GM12878 (cell line): ENCODE measurements around the gene MMP15. TPM values are rescaled to one million over a fixed set of nuclear protein-coding genes. Genes with fewer than 3 reads are reported as not detected.
"Not testable (repeated sequence)": the region's sequence is repeated elsewhere in the genome, so short reads cannot be mapped to it uniquely, and the experiment has no call there.

Experiments
- ATAC-seq: fragments of 200-7000 bp; cut with Tn5 transposase; 3 replicates; pipeline ENCODE4 v1.9.1; 2020; ENCODE audit warnings: mild to moderate bottlenecking, moderate library complexity
- BruUV-seq: library from RNA; stranded (reverse); fragments of 400-500 nt; replicated peaks from 2 replicates; lab custom pipeline; 2021; lab: Mats Ljungman, UMichigan
- CTCF ChIA-PET: fragments of 300-600 bp; sonication (Branson Sonifier 250); formaldehyde crosslinking; extraction: SDS; loops from one replicate; lab custom pipeline; 2021; ENCODE audit warnings: inconsistent platforms; lab: Yijun Ruan, JAX
- POLR2A ChIA-PET: fragments of 350-600 bp; formaldehyde crosslinking; extraction: SDS; loops from one replicate; lab custom pipeline; 2021; ENCODE audit warnings: inconsistent platforms; lab: Charles Lee
- RAD21 ChIA-PET: fragments of 300-600 bp; sonication (Branson Sonifier 250); formaldehyde crosslinking; loops from one replicate; lab custom pipeline; 2023; ENCODE audit warnings: antibody characterized with exemption; ENCODE audit not compliant: unreplicated experiment; lab: Charles Lee
- SMC1A ChIA-PET: fragments of 300-600 bp; sonication (Branson Sonifier 250); formaldehyde crosslinking; loops from one replicate; lab custom pipeline; 2023; ENCODE audit not compliant: unreplicated experiment, uncharacterized antibody; lab: Charles Lee
- DNase-seq: peaks from one replicate; pipeline ENCODE4 v3.0.0-alpha.2; 2011; ENCODE audit warnings: low read depth, low spot score
- FAIRE-seq: peaks from 3 replicates; lab custom pipeline; 2011; peaks lifted over from hg19 to GRCh38; lab: Jason Lieb, UNC
- H2AFZ ChIP-seq: 2 replicates; pipeline ENCODE4 v1.6.0; 2011; ENCODE audit warnings: low read depth, low read length, control low read depth; ENCODE audit not compliant: control insufficient read depth
- H3K27ac ChIP-seq: 2 replicates; pipeline ENCODE4 v1.5.1; 2011; ENCODE audit warnings: control low read depth; ENCODE audit not compliant: control insufficient read depth, insufficient read depth
- H3K27me3 ChIP-seq, 2 experiments: replicated peaks in 1 of 2; 2 replicates each; pipeline versions ENCODE4 v1.6.0 to v1.6.1; 2011; ENCODE audit warnings: low read length in 1 of 2; ENCODE audit not compliant: control insufficient read depth in 2 of 2, insufficient read depth in 2 of 2
- H3K36me3 ChIP-seq, 2 experiments: 2 replicates each; pipeline ENCODE4 v1.5.1; 2011; ENCODE audit warnings: low read length in 1 of 2; ENCODE audit not compliant: control insufficient read depth in 2 of 2, insufficient read depth in 2 of 2
- H3K4me1 ChIP-seq: 2 replicates; pipeline ENCODE4 v1.6.1; 2011; ENCODE audit warnings: mild to moderate bottlenecking, low read length, moderate library complexity, mixed read lengths; ENCODE audit not compliant: control insufficient read depth, insufficient read depth
- H3K4me2 ChIP-seq: 2 replicates; pipeline ENCODE4 v1.6.0; 2011; ENCODE audit warnings: control low read depth; ENCODE audit not compliant: control insufficient read depth, insufficient read depth
- H3K4me3 ChIP-seq: fragments of 200-600 bp; sonication (generic); 2 replicates; pipeline ENCODE4 v1.5.1; 2016
- H3K79me2 ChIP-seq: 2 replicates; pipeline ENCODE4 v1.6.0; 2011; ENCODE audit warnings: low read length; ENCODE audit not compliant: control insufficient read depth, insufficient read depth
- H3K9ac ChIP-seq: 2 replicates; pipeline ENCODE4 v1.8.0; 2011; ENCODE audit warnings: low read length, control low read depth, mixed read lengths; ENCODE audit not compliant: control insufficient read depth, insufficient read depth
- H3K9me3 ChIP-seq: replicated peaks from 3 replicates; pipeline ENCODE4 v1.5.1; 2011; ENCODE audit warnings: mild to moderate bottlenecking, low read length; ENCODE audit not compliant: control insufficient read depth, insufficient read depth
- H4K20me1 ChIP-seq: 2 replicates; pipeline ENCODE4 v1.6.0; 2011; ENCODE audit not compliant: control insufficient read depth, insufficient read depth
- POLR2AphosphoS5 ChIP-seq: IDR thresholded peaks from 2 replicates; pipeline ENCODE4 v1.6.1; 2011; ENCODE audit warnings: mild to moderate bottlenecking, low read length, inconsistent platforms
- WGBS: methylation state at CpG from one replicate; pipeline ENCODE4 v1.1.6; 2016; ENCODE audit warnings: low lambda C conversion rate; ENCODE audit not compliant: insufficient replicate concordance, insufficient coverage; ENCODE audit errors: missing lambda C conversion rate; 5-methylcytosine and 5-hydroxymethylcytosine counted together
- in situ Hi-C: fragments of 300-500 bp; cut with MboI; formaldehyde crosslinking; loops from 9 replicates; pipeline ENCODE4 v1.14.3; 2018; ENCODE audit warnings: mixed read lengths
- intact Hi-C: fragments of 100-400 bp; cut with micrococcal nuclease; formaldehyde crosslinking; loops from one replicate; pipeline ENCODE4 v1.14.2; 2022; ENCODE audit not compliant: unreplicated experiment
- polyA plus RNA-seq, 11 experiments: library from polyadenylated mRNA; depleted of rRNA in 4 of 11; unstranded in 6 of 11; stranded (reverse) in 5 of 11; fragments of >200 nt; fragmentation: Nextera tagmentation in 4 of 11; fragmentation: Illumina TruSeq in 1 of 11; extraction: Ambion mirVana in 4 of 11; extraction: Trizol in 1 of 11; gene quantifications; 1 replicate in 1 of 11; 2 replicates in 10 of 11; pipeline versions ENCODE4 v1.2.1 to v1.2.3, GENCODE V29; 2011 to 2016; ENCODE audit warnings: inconsistent platforms in 2 of 11, missing spikeins in 2 of 11, low read depth in 1 of 11
- total RNA-seq, 4 experiments: library from RNA; depleted of rRNA in 3 of 4; stranded (reverse); fragments of >200 nt in 3 of 4; fragmentation: Illumina TruSeq in 1 of 4; extraction: Trizol in 1 of 4; gene quantifications; 2 replicates each; pipeline versions ENCODE4 v1.2.1 to v1.2.3, GENCODE V29; 2013 to 2021
- TF ChIP-seq, protein P1 (sequence below): fragments of 450-650 bp; IDR thresholded peaks from 2 replicates; pipeline ENCODE4 v1.6.1; 2017; ENCODE audit warnings: mild to moderate bottlenecking, low read depth, inconsistent platforms; ENCODE audit not compliant: poor library complexity, severe bottlenecking

The MMP15 gene
- total and polyA plus RNA-seq, 10 of the 15 experiments (the other 5 are each of a cell fraction or from before 2014, with no cell fraction given): 0.08 to 0.56 (median 0.10) TPM; not detected in 7

DNA sequence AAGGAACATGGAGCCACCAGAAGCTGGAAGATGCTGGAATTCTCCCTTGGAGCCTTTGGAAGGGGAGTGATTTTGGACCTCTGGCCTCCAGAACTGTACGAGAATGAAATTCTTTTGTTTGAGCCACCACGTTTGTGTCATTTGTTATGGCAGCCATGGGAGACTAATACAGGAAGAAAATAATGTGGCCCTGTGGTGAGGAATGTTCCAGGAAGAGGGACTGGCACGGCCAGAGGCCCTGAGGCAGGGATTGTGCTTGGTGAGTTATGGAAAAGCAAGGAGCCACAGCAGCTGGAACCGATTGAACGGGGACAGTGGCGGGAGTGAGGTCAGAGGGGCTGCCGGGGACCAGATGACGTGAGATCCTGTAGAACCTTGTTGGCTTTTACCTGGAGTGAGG lies 52.2 kb downstream of the MMP15 start:
- ATAC-seq (no peak), DNase-seq (no peak), FAIRE-seq (no peak)
- Histone ChIP-seq H3K9me3 (no peaks in the 10 kb centered on the region), H4K20me1 (no peaks in the 10 kb centered on the region), H3K4me1 (no peaks in the 10 kb centered on the region), H3K36me3 (no peaks in the 10 kb centered on the region), H3K9ac (no peak overlapping the region), H3K79me2 (no peaks in the 10 kb centered on the region), H3K4me3 (no peak overlapping the region), H3K27me3 (no peaks in the 10 kb centered on the region), H3K4me2 (no peak overlapping the region), H3K27ac (no peak overlapping the region), H2AFZ (no peak overlapping the region)
- in situ Hi-C loops: no loop called here
- no peak for TF ChIP-seq POLR2AphosphoS5
- TF ChIP-seq, protein P1, sequence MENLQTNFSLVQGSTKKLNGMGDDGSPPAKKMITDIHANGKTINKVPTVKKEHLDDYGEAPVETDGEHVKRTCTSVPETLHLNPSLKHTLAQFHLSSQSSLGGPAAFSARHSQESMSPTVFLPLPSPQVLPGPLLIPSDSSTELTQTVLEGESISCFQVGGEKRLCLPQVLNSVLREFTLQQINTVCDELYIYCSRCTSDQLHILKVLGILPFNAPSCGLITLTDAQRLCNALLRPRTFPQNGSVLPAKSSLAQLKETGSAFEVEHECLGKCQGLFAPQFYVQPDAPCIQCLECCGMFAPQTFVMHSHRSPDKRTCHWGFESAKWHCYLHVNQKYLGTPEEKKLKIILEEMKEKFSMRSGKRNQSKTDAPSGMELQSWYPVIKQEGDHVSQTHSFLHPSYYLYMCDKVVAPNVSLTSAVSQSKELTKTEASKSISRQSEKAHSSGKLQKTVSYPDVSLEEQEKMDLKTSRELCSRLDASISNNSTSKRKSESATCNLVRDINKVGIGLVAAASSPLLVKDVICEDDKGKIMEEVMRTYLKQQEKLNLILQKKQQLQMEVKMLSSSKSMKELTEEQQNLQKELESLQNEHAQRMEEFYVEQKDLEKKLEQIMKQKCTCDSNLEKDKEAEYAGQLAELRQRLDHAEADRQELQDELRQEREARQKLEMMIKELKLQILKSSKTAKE: no peak
- RAD21 ChIA-PET: no interaction called here
- no TSS peak for BruUV-seq
- POLR2A ChIA-PET: no interaction called here
- intact Hi-C loops: no loop called here
- SMC1A ChIA-PET: interaction anchor here (0.6 kb wide), 1 partner anchor 50 kb away, joined by 3 read pairs; no protein-coding TSS in a partner anchor
- 48% methylated on average over 8 of the region's 8 CpGs for WGBS
- CTCF ChIA-PET: no interaction called here

DNA sequence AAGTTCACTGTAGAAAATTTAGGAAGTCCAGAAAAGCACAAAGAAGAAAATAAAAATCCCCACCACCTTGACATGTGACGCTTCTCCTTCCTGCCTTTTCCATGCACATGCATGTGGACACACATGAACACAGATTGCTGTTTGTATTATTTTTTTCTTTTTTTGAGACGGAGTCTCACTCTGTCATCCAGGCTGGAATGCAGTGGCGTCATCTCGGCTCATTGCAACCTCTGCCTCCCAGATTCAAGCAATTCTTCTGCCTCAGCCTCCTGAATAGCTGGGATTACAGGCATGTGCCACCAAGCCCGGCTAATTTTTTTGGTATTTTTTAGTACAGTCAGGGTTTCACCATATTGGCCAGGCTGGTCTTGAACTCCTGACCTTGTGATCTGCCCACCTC lies 55.1 kb downstream of the MMP15 start:
- H3K4me3 ChIP-seq, RAD21 ChIA-PET, FAIRE-seq, SMC1A ChIA-PET, ATAC-seq, DNase-seq, in situ Hi-C loops, H4K20me1 ChIP-seq, H3K36me3 ChIP-seq, CTCF ChIA-PET, H3K27me3 ChIP-seq, H3K4me1 ChIP-seq, H3K9ac ChIP-seq, H3K27ac ChIP-seq, H2AFZ ChIP-seq, H3K79me2 ChIP-seq, H3K4me2 ChIP-seq, intact Hi-C loops, BruUV-seq, H3K9me3 ChIP-seq: not testable (repeated sequence)
- POLR2A ChIA-PET: interaction anchor here (0.7 kb wide), 1 partner anchor 72 kb away, joined by 7 read pairs; no protein-coding TSS in a partner anchor
- 49% methylated on average over 5 of the region's 5 CpGs for WGBS
